Neuronal stem cell (in vitro differentiated cells): ENCODE results near the gene SSC5D.

ENCODE experiments used
- DNase-seq: peaks from one replicate; pipeline ENCODE4 v3.0.0-alpha.2; 2013; ENCODE audit warnings: low spot score
- H2AFZ ChIP-seq: one replicate; pipeline ENCODE4 v1.6.1; 2013; ENCODE audit warnings: mild to moderate bottlenecking, low read length, inconsistent platforms
- H2AK5ac ChIP-seq: 2 replicates; pipeline ENCODE4 v1.6.1; 2013; ENCODE audit warnings: low read depth, mild to moderate bottlenecking, inconsistent platforms, low read length, moderate library complexity, mixed read lengths
- H2BK120ac ChIP-seq: 2 replicates; pipeline ENCODE4 v1.6.1; 2013; ENCODE audit warnings: low read depth, mild to moderate bottlenecking, inconsistent platforms, low read length, moderate library complexity, mixed read lengths
- H2BK12ac ChIP-seq: one replicate; pipeline ENCODE4 v1.6.1; 2013; ENCODE audit warnings: low read length, inconsistent platforms
- H2BK15ac ChIP-seq: 2 replicates; pipeline ENCODE4 v1.6.1; 2013; ENCODE audit warnings: mild to moderate bottlenecking, low read length, inconsistent platforms, mixed read lengths
- H2BK5ac ChIP-seq: one replicate; pipeline ENCODE4 v1.6.1; 2013; ENCODE audit warnings: inconsistent platforms, mild to moderate bottlenecking, low read length, moderate library complexity
- H3K14ac ChIP-seq: one replicate; pipeline ENCODE4 v1.6.1; 2013; ENCODE audit warnings: low read length, inconsistent platforms
- H3K18ac ChIP-seq: 2 replicates; pipeline ENCODE4 v1.6.1; 2013; ENCODE audit warnings: low read length, inconsistent platforms
- H3K23ac ChIP-seq: 2 replicates; pipeline ENCODE4 v1.6.1; 2013; ENCODE audit warnings: low read depth, mild to moderate bottlenecking, mixed read lengths, low read length, inconsistent platforms; ENCODE audit not compliant: poor library complexity
- H3K27ac ChIP-seq: replicated peaks from 3 replicates; pipeline ENCODE4 v1.5.1; 2013; ENCODE audit warnings: low read length, inconsistent platforms
- H3K27me3 ChIP-seq, 3 experiments: 2 replicates each; pipeline ENCODE4 v1.6.1; 2013; ENCODE audit warnings: low read length in 3 of 3, mild to moderate bottlenecking in 2 of 3, inconsistent platforms in 1 of 3, low read depth in 1 of 3, mixed read lengths in 1 of 3, moderate library complexity in 1 of 3; ENCODE audit not compliant: control insufficient read depth in 3 of 3, insufficient read depth in 3 of 3
- H3K36me3 ChIP-seq, 2 donors: replicated peaks in 1 of 2; 2 replicates each; pipeline ENCODE4 v1.6.1; 2013; ENCODE audit warnings: low read length in 2 of 2; ENCODE audit not compliant: control insufficient read depth in 2 of 2, insufficient read depth in 2 of 2
- H3K4ac ChIP-seq: 2 replicates; pipeline ENCODE4 v1.6.1; 2013; ENCODE audit warnings: inconsistent platforms, mild to moderate bottlenecking, low read length, moderate library complexity
- H3K4me1 ChIP-seq, 2 donors: 1 replicate in 1 of 2; 2 replicates in 1 of 2; pipeline ENCODE4 v1.6.1; 2013; ENCODE audit warnings: low read length in 2 of 2, low read depth in 1 of 2; ENCODE audit not compliant: control insufficient read depth in 2 of 2, insufficient read depth in 1 of 2
- H3K4me2 ChIP-seq: one replicate; pipeline ENCODE4 v1.6.1; 2013; ENCODE audit warnings: mild to moderate bottlenecking, low read length, inconsistent platforms; ENCODE audit not compliant: insufficient read depth, poor library complexity, severe bottlenecking
- H3K4me3 ChIP-seq, 2 donors: 2 replicates each; pipeline ENCODE4 v1.5.1; 2013; ENCODE audit warnings: low read length in 2 of 2, mild to moderate bottlenecking in 2 of 2, inconsistent platforms in 1 of 2, moderate library complexity in 1 of 2
- H3K79me1 ChIP-seq: one replicate; pipeline ENCODE4 v1.6.1; 2013; ENCODE audit warnings: low read depth, mild to moderate bottlenecking, inconsistent platforms, low read length, moderate library complexity
- H3K9ac ChIP-seq: one replicate; pipeline ENCODE4 v1.6.1; 2013; ENCODE audit warnings: mild to moderate bottlenecking, low read depth, low read length, inconsistent platforms; ENCODE audit not compliant: poor library complexity
- H3K9me3 ChIP-seq, 2 donors: replicated peaks in 1 of 2; 2 replicates each; pipeline versions ENCODE3 to v1.6.1; 2013; ENCODE audit warnings: low read length in 2 of 2, mild to moderate bottlenecking in 2 of 2, inconsistent platforms in 1 of 2, low read depth in 1 of 2, mixed read lengths in 1 of 2, moderate library complexity in 1 of 2; ENCODE audit not compliant: control insufficient read depth in 2 of 2, insufficient read depth in 1 of 2
- H4K8ac ChIP-seq: one replicate; pipeline ENCODE4 v1.6.1; 2013; ENCODE audit warnings: low read depth, mild to moderate bottlenecking, inconsistent platforms, low read length, moderate library complexity
- H4K91ac ChIP-seq: one replicate; pipeline ENCODE4 v1.6.1; 2013; ENCODE audit warnings: low read length, low read depth, mild to moderate bottlenecking, inconsistent platforms; ENCODE audit not compliant: poor library complexity
- WGBS, 2 donors: extraction: QIAGEN DNeasy Blood & Tissue Kit; methylation state at CpG; one replicate each; pipeline ENCODE4 v1.1.7; 2013; ENCODE audit warnings: missing lambda C conversion rate in 2 of 2, mixed read lengths in 1 of 2; ENCODE audit not compliant: insufficient read length in 2 of 2, insufficient replicate concordance in 1 of 2; ENCODE audit errors: extremely low coverage in 2 of 2; 5-methylcytosine and 5-hydroxymethylcytosine counted together

The SSC5D gene

DNA sequence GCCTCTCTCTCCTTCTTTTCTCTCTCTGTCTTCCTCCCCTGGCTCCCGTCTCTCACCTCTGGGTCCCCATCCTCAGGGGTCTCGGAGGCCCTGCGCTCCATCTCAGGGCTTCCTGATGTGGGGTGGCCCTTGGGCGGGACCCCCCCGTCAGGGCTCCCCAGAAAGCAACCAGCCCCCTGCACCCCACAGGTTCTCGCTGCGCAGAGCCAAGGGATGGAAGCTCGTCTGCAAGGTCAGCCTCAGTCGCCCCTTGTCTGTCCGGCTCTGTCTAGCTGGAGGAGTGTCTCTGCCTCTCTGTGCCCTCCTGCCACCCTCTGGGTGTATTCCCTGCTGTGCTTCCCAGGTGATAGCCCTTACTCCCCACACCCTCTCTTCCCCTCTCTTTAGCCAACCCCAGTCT is 57.2 kb downstream of the SSC5D start, which contains the start of gene SBK3:
Gene SBK3, minus strand, starts transcription at position 101 of the 400 bp plus-strand sequence. Its CDS starts 0 bp downstream, at position 101.
- H2BK15ac ChIP-seq: peak within 1 kb of the TSS; percentile 95
- H2AFZ ChIP-seq: peak within 1 kb of the TSS; percentile 87
- H4K91ac ChIP-seq: peak within 1 kb of the TSS; percentile 96
- H3K9me3 ChIP-seq: no peaks in the 10 kb centered on the region
- H3K36me3 ChIP-seq: no peaks in the 10 kb centered on the region
- DNase-seq: no peak
- no peak within 1 kb of the TSS for H3K4me3 ChIP-seq
- H3K14ac ChIP-seq: peak within 1 kb of the TSS; percentile 84
- peaks cover 23 to 31% of the 10 kb centered on the region in 2 donors for H3K4me1 ChIP-seq
- peak within 1 kb of the TSS; percentile 88 for H2AK5ac ChIP-seq
- H3K27ac ChIP-seq: peak within 1 kb of the TSS; percentile 78
- peaks cover 5% of the 10 kb centered on the region for H3K79me1 ChIP-seq
- peak within 1 kb of the TSS; percentile 95 for H3K18ac ChIP-seq
- peak within 1 kb of the TSS; percentile 97 for H2BK12ac ChIP-seq
- peak within 1 kb of the TSS; percentile 95 for H4K8ac ChIP-seq
- H2BK5ac ChIP-seq: peak within 1 kb of the TSS; percentile 98
- H3K27me3 ChIP-seq: no peaks in the 10 kb centered on the region
- peak within 1 kb of the TSS; percentile 91 for H3K4ac ChIP-seq
- no CpG with 5 or more reads among the region's 10 CpGs for WGBS, 2 donors
- peak within 1 kb of the TSS; percentile 78 for H3K9ac ChIP-seq
- peak within 1 kb of the TSS; percentile 41 for H3K4me2 ChIP-seq
- peak within 1 kb of the TSS; percentile 77 for H3K23ac ChIP-seq
- peak within 1 kb of the TSS; percentile 93 for H2BK120ac ChIP-seq

DNA sequence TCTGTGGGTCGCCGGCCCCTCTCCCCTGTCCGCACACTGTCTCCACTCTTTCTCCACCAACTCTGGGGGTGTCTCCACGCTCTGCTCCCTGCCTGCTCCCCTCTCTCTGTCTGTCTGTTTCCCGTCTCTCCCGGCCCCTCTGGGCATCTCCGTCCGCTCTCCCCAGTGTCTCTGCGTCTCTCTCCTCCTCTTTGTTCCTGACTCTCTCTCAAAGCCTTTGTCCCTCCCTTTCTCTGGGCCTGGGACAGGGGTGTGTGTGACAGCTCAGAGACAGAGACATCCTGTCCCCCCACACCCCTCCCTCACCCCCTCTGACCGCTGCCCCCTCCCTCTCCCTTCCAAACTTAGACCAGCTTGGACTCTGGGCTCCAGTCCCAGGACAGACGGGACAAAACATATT is 57.8 kb downstream of the SSC5D start:
- Histone ChIP-seq H2AFZ (peak overlapping the region; percentile 87), H3K14ac (peak overlapping the region; percentile 84), H3K27ac (peak overlapping the region; percentile 78), H3K4me2 (peak overlapping the region; percentile 41), H2BK12ac (peak overlapping the region; percentile 97), H3K23ac (no peak overlapping the region), H3K9ac (peak overlapping the region; percentile 78), H3K4ac (peak overlapping the region; percentile 47), H2BK15ac (peak overlapping the region; percentile 95), H4K91ac (peak overlapping the region; percentile 96), H3K27me3 (no peaks in the 10 kb centered on the region), H2AK5ac (peak overlapping the region; percentile 88), H3K36me3 (no peaks in the 10 kb centered on the region), H3K9me3 (no peaks in the 10 kb centered on the region), H3K4me1 (peaks cover 23 to 31% of the 10 kb centered on the region in 2 donors), H3K79me1 (peaks cover 5% of the 10 kb centered on the region), H4K8ac (peak overlapping the region; percentile 95), H3K18ac (peak overlapping the region; percentile 95), H3K4me3 (no peak overlapping the region), H2BK5ac (peak overlapping the region; percentile 98), H2BK120ac (peak overlapping the region; percentile 93)
- WGBS, 2 donors: no CpG with 5 or more reads among the region's 11 CpGs
- DNase-seq: no peak

DNA sequence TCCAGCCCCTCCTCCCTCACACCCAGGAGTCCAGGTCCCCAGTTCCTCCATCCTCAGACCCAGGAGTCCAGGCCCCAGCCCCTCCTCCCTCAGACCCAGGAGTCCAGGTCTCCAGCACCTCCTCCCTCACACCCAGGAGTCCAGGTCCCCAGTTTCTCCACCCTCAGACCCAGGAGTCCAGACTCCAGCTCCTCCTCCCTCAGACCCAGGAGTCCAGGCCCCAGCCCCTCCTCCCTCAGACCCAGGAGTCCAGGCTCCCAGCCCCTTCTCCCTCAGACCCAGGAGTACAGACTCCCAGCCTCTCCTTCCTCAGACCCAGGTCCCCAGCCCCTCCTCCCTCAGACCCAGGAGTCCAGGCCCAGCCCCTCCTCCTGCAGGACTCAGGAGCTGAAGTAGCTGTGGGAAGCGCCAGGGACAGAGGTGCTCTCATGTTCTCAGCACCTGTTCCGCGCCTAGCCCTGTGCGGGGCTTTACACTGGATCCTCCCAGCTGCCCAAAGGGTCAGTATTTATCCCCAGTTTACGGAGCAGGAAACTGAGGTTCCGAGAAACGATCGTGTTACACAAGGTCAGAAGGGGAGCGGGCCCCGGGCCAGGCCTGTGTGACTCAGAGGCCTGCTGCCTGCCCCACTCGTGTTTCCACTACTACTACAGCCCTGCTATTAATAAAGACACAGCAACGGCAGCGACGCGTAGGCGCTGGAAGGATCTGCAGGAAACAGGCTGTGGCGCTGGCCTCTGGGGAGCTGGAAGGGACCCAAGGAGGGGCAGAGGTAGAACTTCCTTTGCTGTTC is 58.8 kb downstream of the SSC5D start:
- H2AK5ac ChIP-seq: peak overlapping the region; percentile 88
- no peak overlapping the region for H2BK12ac ChIP-seq
- no peaks in the 10 kb centered on the region for H3K36me3 ChIP-seq
- no peak overlapping the region for H3K4me3 ChIP-seq
- no peak overlapping the region for H2BK120ac ChIP-seq
- no peak overlapping the region for H3K4ac ChIP-seq
- H3K79me1 ChIP-seq: peaks cover 2% of the 10 kb centered on the region
- peak overlapping the region; percentile 95 for H3K18ac ChIP-seq
- no peak for DNase-seq
- H3K4me2 ChIP-seq: no peak overlapping the region
- no peaks in the 10 kb centered on the region for H3K27me3 ChIP-seq
- H3K9me3 ChIP-seq: no peaks in the 10 kb centered on the region
- H3K4me1 ChIP-seq: peaks cover 23 to 31% of the 10 kb centered on the region in 2 donors
- no peak overlapping the region for H3K14ac ChIP-seq
- H2AFZ ChIP-seq: peak overlapping the region; percentile 87
- H3K9ac ChIP-seq: peak overlapping the region; percentile 36
- no peak overlapping the region for H4K8ac ChIP-seq
- no peak overlapping the region for H3K23ac ChIP-seq
- WGBS, 2 donors: no CpG with 5 or more reads among the region's 17 CpGs
- H4K91ac ChIP-seq: no peak overlapping the region
- peak overlapping the region; percentile 95 for H2BK15ac ChIP-seq
- peak overlapping the region; percentile 78 for H3K27ac ChIP-seq
- H2BK5ac ChIP-seq: peak overlapping the region; percentile 98
